HUES6 (cell line): ENCODE results near the gene PKIG.

Experiments
- H3K27ac ChIP-seq: 2 replicates; pipeline ENCODE4 v1.7.0; 2013; ENCODE audit warnings: low read depth, mild to moderate bottlenecking, low read length, inconsistent platforms
- H3K27me3 ChIP-seq: 2 replicates; pipeline ENCODE4 v1.6.1; 2013; ENCODE audit warnings: low read length; ENCODE audit not compliant: control insufficient read depth, insufficient read depth
- H3K36me3 ChIP-seq: 2 replicates; pipeline ENCODE4 v1.6.1; 2013; ENCODE audit warnings: low read length; ENCODE audit not compliant: control insufficient read depth, insufficient read depth
- H3K4me1 ChIP-seq: 2 replicates; pipeline ENCODE4 v1.6.1; 2013; ENCODE audit warnings: low read length; ENCODE audit not compliant: control insufficient read depth, insufficient read depth
- H3K4me3 ChIP-seq: 2 replicates; pipeline ENCODE4 v1.5.1; 2013; ENCODE audit warnings: low read depth, low read length
- H3K9ac ChIP-seq: one replicate; pipeline ENCODE4 v1.6.1; 2013; ENCODE audit warnings: mild to moderate bottlenecking, low read length
- H3K9me3 ChIP-seq: 2 replicates; pipeline ENCODE4 v1.6.1; 2013; ENCODE audit warnings: low read depth, low read length; ENCODE audit not compliant: control insufficient read depth, insufficient read depth

The PKIG gene

DNA sequence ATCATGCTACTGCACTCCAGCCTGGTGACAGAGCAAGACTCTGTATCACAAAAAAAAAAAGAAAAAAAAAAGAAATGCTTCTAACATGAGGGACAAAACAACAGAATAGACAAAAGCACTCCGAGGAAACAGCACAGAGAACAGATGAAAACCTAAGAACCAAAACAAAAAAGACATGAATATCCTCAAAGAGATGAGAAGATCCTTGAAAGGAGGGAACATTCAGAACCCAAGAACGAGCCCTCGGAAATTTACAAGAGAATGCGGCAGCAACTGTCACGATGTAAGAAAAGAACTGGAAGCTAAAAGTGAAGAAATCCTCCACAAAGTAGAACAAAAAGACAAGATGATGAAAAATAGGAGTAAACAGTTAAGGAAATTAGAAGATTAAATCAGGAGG lies 47.9 kb downstream of the PKIG start:
- H3K9ac ChIP-seq: no peak overlapping the region
- H3K27me3 ChIP-seq: no peaks in the 10 kb centered on the region
- no peak overlapping the region for H3K4me3 ChIP-seq
- H3K36me3 ChIP-seq: 0 out of 2 replicates have a peak, but pooled peaks cover 2% of the 10 kb centered on the region
- 0 out of 2 replicates have a peak, but pooled peaks cover 9% of the 10 kb centered on the region for H3K4me1 ChIP-seq
- no peaks in the 10 kb centered on the region for H3K9me3 ChIP-seq
- no peak overlapping the region for H3K27ac ChIP-seq

DNA sequence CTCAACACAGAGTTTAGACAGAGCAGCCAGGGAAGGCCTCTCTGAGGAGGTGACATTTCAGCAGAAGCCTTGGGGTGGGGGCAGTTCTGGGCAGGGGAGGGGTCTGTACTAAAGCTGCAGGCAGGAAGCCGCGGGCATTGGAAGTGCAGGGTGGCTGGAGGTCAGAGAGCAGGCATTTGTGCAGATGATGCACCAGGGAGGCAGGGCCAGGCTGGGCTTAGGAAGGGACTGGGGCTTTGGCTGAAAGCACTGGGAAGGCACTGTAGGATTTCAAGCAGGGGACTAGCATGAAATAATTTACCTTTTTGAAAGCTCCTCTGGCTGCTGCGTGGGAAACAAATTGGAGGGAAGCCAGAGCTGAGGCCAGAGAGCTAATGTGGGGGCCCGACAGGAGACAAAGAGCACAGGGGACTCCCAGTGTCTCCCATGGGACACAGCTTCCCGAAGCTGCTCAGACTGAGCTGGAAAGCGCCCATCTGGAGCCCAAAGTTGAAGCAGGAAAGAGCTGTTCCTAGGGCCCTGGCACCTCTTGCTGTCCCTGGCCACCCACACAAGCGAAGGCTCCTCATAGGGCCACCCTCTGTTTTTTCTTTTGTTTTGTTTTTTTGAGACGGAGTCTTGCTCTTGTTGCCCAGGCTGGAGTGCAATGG lies 49.8 kb downstream of the PKIG start:
- H3K36me3 ChIP-seq: 0 out of 2 replicates have a peak, but pooled peaks cover 2% of the 10 kb centered on the region
- no peak overlapping the region for H3K4me3 ChIP-seq
- no peaks in the 10 kb centered on the region for H3K27me3 ChIP-seq
- no peak overlapping the region for H3K9ac ChIP-seq
- 0 out of 2 replicates have a peak, but pooled peaks cover 9% of the 10 kb centered on the region for H3K4me1 ChIP-seq
- no peaks in the 10 kb centered on the region for H3K9me3 ChIP-seq
- no peak overlapping the region for H3K27ac ChIP-seq

DNA sequence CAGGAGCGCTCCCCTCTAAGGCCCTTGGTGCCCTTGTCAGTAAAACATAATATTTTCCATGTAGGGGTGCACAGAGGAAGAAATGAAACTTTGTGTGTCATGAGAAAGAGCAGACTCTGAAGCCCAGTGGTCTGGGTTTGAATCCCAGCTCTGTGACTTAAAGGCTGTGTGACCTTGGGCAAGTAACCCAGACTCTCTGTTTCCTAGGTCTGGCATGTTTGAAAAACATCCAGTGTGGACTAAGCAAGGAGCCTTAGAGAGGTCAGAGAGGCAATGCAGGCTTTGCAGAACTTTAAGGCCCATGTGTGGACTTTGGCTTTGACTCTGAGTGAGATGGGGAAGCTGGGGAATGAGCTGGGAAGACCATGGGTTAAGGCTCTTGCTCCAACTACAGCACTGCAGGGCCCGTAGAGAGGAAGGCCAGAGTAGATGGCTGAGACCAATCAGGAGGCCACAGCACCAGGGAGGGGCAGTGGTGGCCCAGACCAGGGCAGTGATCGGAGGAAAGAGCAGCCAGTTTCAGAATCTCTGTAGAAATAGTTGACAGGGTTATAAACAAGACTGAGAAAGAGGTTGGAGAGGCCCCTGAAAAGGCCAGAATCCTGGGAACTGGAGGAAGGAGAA lies 50.9 kb downstream of the PKIG start:
- H3K27ac ChIP-seq: no peak overlapping the region
- H3K36me3 ChIP-seq: 0 out of 2 replicates have a peak, but pooled peaks cover 2% of the 10 kb centered on the region
- H3K27me3 ChIP-seq: no peaks in the 10 kb centered on the region
- 0 out of 2 replicates have a peak, but pooled peaks cover 9% of the 10 kb centered on the region for H3K4me1 ChIP-seq
- no peaks in the 10 kb centered on the region; the same call in 1 of the 2 replicates for H3K9me3 ChIP-seq
- H3K9ac ChIP-seq: no peak overlapping the region
- no peak overlapping the region for H3K4me3 ChIP-seq

DNA sequence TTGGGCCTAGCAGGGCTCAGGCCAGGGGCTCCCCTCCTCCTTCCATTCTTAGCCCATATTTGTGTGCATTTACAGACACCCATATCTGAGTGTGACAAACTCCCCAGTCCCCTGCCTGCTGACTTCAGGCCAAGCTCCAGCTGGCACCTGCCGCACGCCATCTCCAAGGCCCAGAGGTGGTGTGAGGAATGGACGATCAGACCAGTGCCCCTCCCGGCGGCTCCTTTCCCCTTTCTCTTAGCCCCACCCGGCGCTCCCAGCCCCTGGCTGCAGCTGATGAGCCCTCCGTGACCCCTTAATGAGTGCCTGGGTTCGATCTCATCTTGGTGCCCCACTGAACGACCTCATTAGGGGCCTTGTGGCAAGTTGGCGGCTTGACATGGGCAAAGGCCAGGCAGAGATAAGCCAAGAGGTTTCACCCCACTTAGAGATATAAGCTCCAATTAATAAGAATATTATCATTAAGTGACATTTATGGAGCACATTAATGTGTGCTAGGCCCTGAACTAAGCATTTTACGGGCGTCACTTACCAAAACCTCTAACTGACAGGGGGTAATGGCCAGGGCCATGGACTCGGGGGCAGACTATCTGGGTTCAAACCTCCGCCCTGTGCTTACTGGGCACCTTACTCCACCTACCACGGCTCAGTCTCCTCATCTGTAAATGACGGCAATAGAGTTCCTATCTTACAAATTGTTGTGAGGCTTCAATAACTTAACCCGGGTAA lies 51.7 kb downstream of the PKIG start:
- H3K4me3 ChIP-seq: no peak overlapping the region
- no peak overlapping the region for H3K27ac ChIP-seq
- H3K36me3 ChIP-seq: 0 out of 2 replicates have a peak, but pooled peaks cover 2% of the 10 kb centered on the region
- H3K27me3 ChIP-seq: no peaks in the 10 kb centered on the region
- H3K9me3 ChIP-seq: no peaks in the 10 kb centered on the region; the same call in 1 of the 2 replicates
- H3K4me1 ChIP-seq: 0 out of 2 replicates have a peak, but pooled peaks cover 9% of the 10 kb centered on the region
- no peak overlapping the region for H3K9ac ChIP-seq

DNA sequence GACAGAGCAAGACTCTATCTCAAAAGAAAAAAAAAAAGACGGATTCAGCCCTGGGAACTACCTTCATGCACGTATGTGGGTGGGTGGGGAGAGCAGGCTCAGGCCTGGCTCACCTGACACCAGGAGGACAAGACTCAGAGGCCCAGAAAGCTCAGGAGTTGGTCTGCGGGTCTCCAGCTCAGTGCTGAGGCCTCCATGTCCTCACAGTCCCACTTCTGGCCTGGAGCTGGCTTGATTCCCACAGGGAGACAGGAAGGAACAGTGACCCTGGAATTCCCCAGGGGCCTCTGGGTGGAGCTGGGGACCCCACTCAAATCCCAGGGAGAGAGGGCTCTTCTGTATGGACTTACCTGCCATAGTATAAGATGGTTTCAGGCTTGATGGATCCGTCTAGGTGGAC lies 53.5 kb downstream of the PKIG start:
- no peaks in the 10 kb centered on the region for H3K27me3 ChIP-seq
- peaks cover 3% of the 10 kb centered on the region for H3K9me3 ChIP-seq
- no peak overlapping the region for H3K27ac ChIP-seq
- 0 out of 2 replicates have a peak, but pooled peaks cover 6% of the 10 kb centered on the region for H3K36me3 ChIP-seq
- no peaks in the 10 kb centered on the region for H3K4me1 ChIP-seq
- H3K4me3 ChIP-seq: no peak overlapping the region
- H3K9ac ChIP-seq: no peak overlapping the region

DNA sequence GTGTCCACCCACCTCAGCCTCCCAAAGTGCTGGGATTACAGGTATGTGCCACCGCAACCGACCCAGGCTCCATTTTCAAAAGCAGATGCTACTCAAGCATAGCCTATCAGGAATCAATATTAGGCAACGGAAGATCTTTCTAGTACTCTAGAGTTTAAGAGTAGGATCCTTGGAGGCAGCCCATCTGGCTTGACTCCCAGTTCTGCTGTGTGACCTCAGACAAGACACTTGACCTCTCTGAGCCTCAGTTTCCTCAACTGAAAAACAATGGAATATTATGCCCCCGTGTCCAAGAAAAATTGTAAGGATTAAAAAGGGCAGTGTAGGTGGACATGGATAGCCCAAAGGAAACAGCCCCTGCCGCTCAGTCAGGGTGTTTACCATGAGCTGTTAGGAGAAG lies 54.7 kb downstream of the PKIG start:
- H3K27ac ChIP-seq: no peak overlapping the region

DNA sequence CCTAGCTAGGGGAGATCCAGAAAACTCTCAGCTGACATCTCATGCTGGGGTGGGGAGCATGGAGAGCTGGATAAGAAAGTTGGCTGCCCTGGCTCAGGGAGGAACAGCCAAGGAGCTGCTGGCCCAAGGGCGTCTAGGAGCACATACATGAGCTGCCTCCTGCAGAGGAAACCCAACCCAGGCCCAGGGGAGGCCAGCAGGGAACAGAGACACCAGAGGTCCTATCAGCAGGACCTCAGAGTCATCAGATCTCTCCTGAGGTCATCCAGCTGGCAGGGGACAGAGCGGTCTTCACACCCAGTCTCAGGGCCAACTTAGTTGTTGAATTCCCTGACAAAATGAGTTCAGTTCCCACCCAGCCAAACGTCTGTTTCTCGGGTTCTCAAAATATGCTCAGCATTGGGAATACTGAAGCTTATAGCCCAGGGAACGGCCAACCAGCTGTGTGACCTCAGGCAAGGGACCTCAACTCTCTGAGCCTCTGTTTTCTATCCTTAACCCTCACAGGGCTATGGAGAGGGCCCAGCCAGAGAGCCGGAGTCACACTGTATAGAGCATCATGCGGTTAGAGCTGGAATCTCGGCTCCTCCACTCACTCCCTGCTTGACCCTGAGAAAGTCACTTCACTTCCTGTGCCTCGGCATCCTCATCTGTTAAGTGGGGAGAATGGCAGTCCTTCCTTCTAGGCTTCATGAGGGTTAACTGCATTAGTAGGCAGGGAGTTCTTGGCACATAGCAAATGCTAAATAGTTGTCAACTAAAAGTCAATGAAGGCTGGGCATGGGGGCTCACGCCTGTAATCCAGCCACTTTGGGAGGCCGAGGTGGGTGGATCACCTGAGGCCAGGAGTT lies 55.4 kb downstream of the PKIG start:
- Histone ChIP-seq H3K9me3 (peaks cover 3% of the 10 kb centered on the region), H3K36me3 (0 out of 2 replicates have a peak, but pooled peaks cover 6% of the 10 kb centered on the region), H3K27ac (no peak overlapping the region), H3K4me3 (no peak overlapping the region), H3K27me3 (no peaks in the 10 kb centered on the region), H3K4me1 (peaks cover 12% of the 10 kb centered on the region), H3K9ac (no peak overlapping the region)

More for the DNA sequence above, 54.7 kb downstream of the PKIG start:
- peaks cover 3% of the 10 kb centered on the region for H3K9me3 ChIP-seq
- no peak overlapping the region for H3K9ac ChIP-seq
- no peak overlapping the region for H3K4me3 ChIP-seq
- H3K27me3 ChIP-seq: no peaks in the 10 kb centered on the region
- 0 out of 2 replicates have a peak, but pooled peaks cover 6% of the 10 kb centered on the region for H3K36me3 ChIP-seq
- peaks cover 5% of the 10 kb centered on the region for H3K4me1 ChIP-seq

DNA sequence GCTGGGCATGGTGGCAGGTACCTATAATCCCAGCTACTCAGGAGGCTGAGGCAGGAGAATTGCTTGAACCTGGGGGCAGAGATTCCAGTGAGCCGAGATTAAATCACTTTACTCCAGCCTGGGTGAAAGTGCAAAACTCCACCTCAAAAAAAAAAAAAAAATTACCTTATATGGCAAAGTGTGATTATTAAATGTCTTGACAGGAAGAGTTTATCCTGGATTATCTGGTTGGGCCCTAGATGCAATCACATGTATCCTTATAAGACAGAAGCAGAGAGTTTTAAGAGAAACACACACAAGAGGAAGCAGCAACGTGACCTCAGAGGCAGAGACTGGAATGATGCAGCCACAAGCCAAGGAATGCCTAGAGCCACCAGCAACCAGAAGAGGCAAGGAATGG lies 58.1 kb downstream of the PKIG start:
- Histone ChIP-seq H3K27ac (no peak overlapping the region), H3K4me3 (no peak overlapping the region), H3K9me3 (peaks cover 3% of the 10 kb centered on the region), H3K9ac (no peak overlapping the region), H3K36me3 (0 out of 2 replicates have a peak, but pooled peaks cover 4% of the 10 kb centered on the region), H3K4me1 (peaks cover 29% of the 10 kb centered on the region), H3K27me3 (no peaks in the 10 kb centered on the region)

DNA sequence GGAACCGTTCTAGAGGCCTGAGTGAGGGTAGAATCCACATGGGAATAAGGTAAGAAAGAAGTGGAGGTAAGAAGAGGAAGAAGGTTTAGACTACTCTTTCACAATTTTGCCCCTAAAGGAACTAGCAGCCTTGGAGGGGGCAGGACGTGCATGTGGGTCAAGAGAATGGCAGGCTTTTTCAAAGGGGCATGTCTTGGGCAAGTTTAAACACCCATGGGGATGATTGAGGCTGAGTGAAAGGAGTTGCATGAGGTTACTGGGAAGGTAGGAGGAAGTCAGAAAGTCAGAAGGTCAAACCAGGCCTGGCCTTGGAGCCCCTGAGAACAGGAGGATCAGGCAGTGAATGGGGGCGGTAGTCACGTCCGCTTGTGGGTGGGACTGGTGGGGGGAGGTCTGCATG lies 58.9 kb downstream of the PKIG start:
- H3K36me3 ChIP-seq: 0 out of 2 replicates have a peak, but pooled peaks cover 4% of the 10 kb centered on the region
- H3K4me1 ChIP-seq: peaks cover 35% of the 10 kb centered on the region
- H3K27ac ChIP-seq: no peak overlapping the region
- no peak overlapping the region for H3K9ac ChIP-seq
- no peaks in the 10 kb centered on the region for H3K27me3 ChIP-seq
- peaks cover 3% of the 10 kb centered on the region for H3K9me3 ChIP-seq
- H3K4me3 ChIP-seq: no peak overlapping the region
